ENCODE measurements around the gene PIGR.

Gene PIGR

DNA sequence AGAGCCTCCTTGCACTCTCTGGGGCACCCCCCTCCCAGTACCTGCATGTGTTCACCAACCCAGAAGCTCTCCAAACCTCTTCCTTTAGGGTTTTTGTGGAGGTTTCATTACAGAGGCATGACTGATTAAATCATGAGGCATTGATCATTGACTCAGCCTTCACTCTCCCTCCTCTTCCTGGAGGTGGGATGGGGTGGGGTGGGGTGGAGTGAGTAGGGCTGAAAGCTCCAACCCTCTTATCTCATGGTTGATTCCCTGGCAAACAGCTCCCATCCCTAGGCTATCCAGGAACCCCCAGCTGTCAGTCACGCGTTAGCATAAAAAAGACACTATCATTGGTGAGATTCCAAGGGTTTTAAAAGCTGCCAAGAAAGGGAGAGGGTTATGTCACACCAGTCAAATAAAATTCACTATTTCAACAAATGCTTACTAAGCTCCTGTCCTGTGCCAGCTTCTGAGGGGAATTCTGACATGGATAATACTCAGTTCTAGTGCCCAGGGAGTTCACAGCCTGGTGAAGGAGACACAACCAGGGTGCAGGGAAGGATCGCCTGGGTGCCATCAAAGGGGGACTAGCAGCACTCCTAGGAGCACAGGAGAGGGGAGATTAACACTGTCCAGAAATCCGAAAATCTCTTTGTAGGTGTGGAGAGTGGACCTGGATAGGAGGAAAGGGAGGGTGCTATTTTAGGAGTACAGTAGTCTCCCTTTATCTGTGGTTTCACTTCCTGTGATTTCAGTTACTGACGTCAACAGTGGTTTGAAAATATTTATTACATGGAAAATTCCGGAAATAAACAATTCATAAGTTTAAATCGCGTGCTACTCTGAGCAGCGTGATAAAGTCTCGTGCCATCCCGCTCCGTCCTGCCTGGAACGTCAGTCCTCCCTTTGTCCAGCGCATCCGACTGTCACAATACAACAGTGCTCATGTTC lies 55.9 kb downstream of the PIGR start:
- no peak for DNase-seq (ENCODE audit: low spot score)

DNA sequence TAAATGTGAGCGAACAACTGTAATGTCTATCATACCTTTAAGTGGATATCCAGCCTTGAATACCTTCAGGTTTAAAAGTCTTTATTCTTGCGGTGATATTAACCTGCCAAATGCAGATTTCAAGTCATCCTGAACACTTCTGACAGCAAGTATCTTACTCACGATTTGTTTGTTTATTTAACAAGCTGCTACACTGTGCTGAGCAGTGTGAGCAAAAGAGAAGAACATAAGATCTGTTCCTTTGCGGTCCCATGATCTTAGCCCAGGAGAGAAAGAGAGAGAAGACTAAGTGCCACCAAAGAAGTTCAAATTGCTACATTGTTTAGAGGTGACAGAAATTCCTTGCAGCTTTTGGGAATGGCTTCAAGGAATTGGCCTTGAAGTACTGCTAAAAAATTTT lies 58.6 kb downstream of the PIGR start:
- no peak for DNase-seq (ENCODE audit: low spot score)

DNA sequence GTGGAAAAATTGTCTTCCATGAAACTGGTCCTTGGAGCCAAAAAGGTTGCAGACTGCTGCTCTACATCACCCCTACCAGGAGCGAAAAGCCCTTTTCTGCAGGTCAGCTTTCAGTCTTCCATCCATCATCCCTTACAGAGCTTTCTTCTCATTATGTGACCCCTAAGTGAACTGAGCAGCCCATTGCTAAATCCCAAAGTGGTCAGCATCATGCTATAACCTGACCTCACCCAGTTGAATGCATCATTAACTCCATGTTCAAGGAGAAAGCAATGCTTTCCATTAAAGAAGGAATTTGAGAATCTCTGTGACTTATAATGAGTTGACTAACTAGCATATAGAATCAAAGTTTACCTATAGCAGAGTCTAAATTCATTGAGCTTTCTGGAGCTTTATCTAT lies 59.4 kb downstream of the PIGR start:
- DNase-seq (ENCODE audit: low spot score), result no peak

DNA sequence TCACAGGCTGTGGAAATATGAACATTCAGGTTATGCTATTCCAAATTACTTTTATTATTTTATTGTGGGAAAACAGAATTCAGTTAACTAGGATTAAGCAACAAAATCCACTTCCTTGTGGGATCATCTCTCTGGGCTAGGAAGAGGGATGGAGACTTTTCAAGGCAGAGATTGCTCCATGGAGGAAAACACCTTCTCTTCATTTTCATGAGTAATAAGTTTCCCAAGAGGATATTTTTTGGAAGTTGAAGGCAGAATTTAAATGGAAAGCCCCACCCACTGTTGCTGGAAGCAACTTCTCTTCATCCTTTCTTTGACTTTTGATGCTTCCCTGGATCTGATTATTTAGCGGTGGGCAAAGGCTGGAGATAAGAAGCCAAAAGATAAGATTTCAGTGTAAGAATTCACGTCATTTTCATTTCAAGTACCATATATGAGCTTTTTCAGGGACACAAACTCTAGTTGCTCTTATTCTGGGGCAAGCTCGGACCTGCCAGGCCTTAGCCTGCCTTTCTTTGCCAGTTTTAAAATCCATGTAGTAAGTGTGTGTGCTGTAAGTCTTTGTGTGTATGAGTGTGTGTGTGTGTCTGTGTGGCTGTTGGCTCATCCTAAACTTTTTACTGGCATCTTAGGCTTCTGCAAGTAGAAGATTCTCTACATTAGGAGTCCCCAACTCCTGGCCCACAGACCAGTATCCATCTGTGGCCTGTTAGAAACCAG lies 60.8 kb downstream of the PIGR start:
- no peak for DNase-seq (ENCODE audit: low spot score)

DNA sequence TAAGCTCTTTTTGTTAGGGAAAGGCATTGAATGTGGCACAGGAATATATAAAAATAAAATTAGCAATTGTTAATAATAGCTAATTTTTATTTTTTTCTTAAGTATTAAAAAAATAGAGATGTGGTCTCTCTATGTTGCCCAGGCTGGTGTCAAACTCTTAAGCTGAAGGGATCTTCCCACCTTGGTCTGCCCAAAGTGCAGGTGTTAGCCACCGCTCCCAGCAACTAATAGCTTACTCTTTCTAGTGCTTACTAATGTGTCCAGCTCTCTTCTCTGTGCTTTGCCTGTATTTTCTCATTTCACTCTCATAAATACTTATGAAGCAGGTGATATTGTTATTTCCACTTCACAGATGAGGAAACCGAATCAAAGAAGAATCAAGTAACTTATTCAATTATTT lies 62.4 kb downstream of the PIGR start:
- DNase-seq (ENCODE audit: low spot score), result no peak

DNA sequence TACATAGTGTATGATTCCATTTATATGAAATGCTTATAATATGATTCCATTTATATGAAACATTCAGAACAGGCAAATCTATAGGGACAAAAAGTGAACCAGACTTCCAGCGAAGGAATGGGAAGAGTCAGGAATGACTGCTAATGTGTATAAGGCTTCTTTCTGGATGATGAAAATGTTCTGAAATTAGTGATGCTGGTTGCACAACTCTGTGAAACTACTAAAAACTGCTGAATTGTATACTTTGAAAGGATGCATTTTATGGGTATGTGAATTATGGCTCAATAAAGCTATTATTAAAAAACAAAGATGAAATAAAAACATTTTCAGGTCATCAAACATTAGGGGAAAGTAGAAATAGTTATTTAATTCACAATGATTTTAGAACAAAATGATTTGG lies 63.1 kb downstream of the PIGR start:
- no peak for DNase-seq (ENCODE audit: low spot score)

DNA sequence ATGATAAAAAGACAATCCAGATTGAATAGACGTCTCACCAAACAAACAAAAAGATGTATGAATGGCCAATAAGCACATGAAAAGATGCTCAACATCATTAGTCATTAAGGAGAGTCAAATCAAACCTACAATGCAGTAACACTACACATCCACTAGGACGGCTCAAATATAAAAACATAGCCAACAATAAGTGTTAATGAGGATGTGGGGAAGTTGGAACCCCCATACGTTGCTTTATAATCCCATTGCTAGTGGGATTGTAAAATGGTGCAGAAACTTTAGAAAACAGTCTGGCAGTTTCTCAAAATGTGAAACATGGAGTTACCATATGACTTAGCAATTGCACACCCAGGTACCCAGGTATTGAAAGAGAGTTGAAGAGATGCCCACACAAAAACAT lies 63.7 kb downstream of the PIGR start:
- no peak for DNase-seq (ENCODE audit: low spot score)

DNA sequence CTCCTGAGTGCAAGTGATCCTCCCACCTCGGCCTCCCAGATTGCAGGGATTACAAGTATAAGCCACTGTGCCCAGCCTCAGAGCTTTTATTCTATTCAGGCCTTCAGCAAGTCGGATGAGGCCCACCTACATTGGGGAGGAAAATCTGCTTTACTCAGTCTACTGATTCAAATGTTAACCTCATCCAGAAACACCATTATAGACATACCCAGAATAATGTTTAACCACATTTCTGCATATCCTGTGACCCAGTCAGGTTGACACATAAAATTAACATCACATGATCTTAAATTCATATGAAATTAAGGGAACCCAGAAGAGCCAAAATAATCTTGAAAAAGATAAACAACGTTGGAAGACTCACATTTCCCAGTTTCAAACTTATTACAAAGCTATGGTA lies 66.0 kb downstream of the PIGR start:
- no peak for DNase-seq (ENCODE audit: low spot score)

Measured in cerebellar cortex (tissue), 1 donor.